Measurements from ENCODE around the gene SLC5A10.

GRCh38 chr17:18990331-18990730, 38.4 kb downstream of the SLC5A10 start:
- TF ChIP-seq, protein P1, sequence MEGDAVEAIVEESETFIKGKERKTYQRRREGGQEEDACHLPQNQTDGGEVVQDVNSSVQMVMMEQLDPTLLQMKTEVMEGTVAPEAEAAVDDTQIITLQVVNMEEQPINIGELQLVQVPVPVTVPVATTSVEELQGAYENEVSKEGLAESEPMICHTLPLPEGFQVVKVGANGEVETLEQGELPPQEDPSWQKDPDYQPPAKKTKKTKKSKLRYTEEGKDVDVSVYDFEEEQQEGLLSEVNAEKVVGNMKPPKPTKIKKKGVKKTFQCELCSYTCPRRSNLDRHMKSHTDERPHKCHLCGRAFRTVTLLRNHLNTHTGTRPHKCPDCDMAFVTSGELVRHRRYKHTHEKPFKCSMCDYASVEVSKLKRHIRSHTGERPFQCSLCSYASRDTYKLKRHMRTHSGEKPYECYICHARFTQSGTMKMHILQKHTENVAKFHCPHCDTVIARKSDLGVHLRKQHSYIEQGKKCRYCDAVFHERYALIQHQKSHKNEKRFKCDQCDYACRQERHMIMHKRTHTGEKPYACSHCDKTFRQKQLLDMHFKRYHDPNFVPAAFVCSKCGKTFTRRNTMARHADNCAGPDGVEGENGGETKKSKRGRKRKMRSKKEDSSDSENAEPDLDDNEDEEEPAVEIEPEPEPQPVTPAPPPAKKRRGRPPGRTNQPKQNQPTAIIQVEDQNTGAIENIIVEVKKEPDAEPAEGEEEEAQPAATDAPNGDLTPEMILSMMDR (IDR thresholded peaks at IDR 0.05), result no peak
- TF ChIP-seq EP300 (IDR thresholded peaks at IDR 0.05) (no peak), POLR2A (IDR thresholded peaks at IDR 0.05) (no peak)
